ENCODE data around the gene RAB27B.

RAB27B gene

GRCh38 chr18:54872681-54873080 is 44.4 kb downstream of the RAB27B start:
- Histone ChIP-seq H3K4me1 (ENCODE audit: control insufficient read depth, insufficient read depth, low read length) (peaks cover 5% of the 10 kb centered on the region; the same call in 1 of the 2 replicates), H3K9me3 (ENCODE audit: control insufficient read depth, insufficient read depth, low read depth, low read length) (no peaks in the 10 kb centered on the region), H3K4me3 (ENCODE audit: low read depth, low read length) (no peak overlapping the region), H3K27ac (ENCODE audit: extremely low read depth, low read depth, low read length) (no peak overlapping the region), H3K36me3 (ENCODE audit: control insufficient read depth in 2 of 2, insufficient read depth in 1 of 2, low read length in 2 of 2) (no peaks in the 10 kb centered on the region)
- ChIA-PET CTCF (interaction anchor here (0.6 to 0.8 kb wide), 2 partner anchors 15 to 90 kb away, joined by 3 read pairs; no protein-coding TSS in a partner anchor), POLR2A (interaction anchor here (0.7 to 1.0 kb wide), 2 partner anchors 8 to 18 kb away, joined by 3 to 4 read pairs; no protein-coding TSS in a partner anchor)
- TF ChIP-seq ZNF404 (tag by site-specific recombination; IDR thresholded peaks at IDR 0.05) (no peak), GLIS2 (tag by site-specific recombination; IDR thresholded peaks at IDR 0.05) (no peak), ZNF48 (tag by site-specific recombination; IDR thresholded peaks at IDR 0.05) (no peak), ZNF146 (tag by site-specific recombination; IDR thresholded peaks at IDR 0.05) (no peak), ZNF677 (tag by site-specific recombination; IDR thresholded peaks at IDR 0.05) (no peak), ZNF19 (tag by site-specific recombination; IDR thresholded peaks at IDR 0.05; ENCODE audit: low read depth) (no peak), ZNF549 (tag by site-specific recombination; IDR thresholded peaks at IDR 0.05) (no peak), ZNF350 (tag by site-specific recombination; IDR thresholded peaks at IDR 0.05) (no peak), ZNF785 (tag by site-specific recombination; IDR thresholded peaks at IDR 0.05) (no peak), ZNF670 (tag by site-specific recombination; IDR thresholded peaks at IDR 0.05; ENCODE audit: low read depth) (no peak), SCRT2 (tag by site-specific recombination; IDR thresholded peaks at IDR 0.05) (no peak), ZFP37 (tag by site-specific recombination; IDR thresholded peaks at IDR 0.05) (no peak), ZBTB20 (tag by site-specific recombination; IDR thresholded peaks at IDR 0.05) (no peak), ZFP3 (tag by site-specific recombination; IDR thresholded peaks at IDR 0.05; ENCODE audit: low read depth) (no peak)

- CTCF ChIA-PET = interaction anchor here (0.6 to 1.6 kb wide), 2 partner anchors 194 to 210 kb away, joined by 3 to 4 read pairs; no protein-coding TSS in a partner anchor
- Histone ChIP-seq H3K4me3 (ENCODE audit: low read depth, low read length) (no peak overlapping the region), H3K4me1 (ENCODE audit: control insufficient read depth, insufficient read depth, low read length) (peaks cover 7% of the 10 kb centered on the region; the same call in 1 of the 2 replicates), H3K27ac (ENCODE audit: extremely low read depth, low read depth, low read length) (no peak overlapping the region), H3K36me3 (ENCODE audit: control insufficient read depth in 2 of 2, insufficient read depth in 1 of 2, low read length in 2 of 2) (no peaks in the 10 kb centered on the region), H3K9me3 (ENCODE audit: control insufficient read depth, insufficient read depth, low read depth, low read length) (no peaks in the 10 kb centered on the region)
- POLR2A ChIA-PET = interaction anchor here (0.8 kb wide), 1 partner anchor 46 kb away, joined by 3 read pairs; the partner anchor contains the start of gene RAB27B
- TF ChIP-seq PRDM4 (tag by site-specific recombination; IDR thresholded peaks at IDR 0.05) = no peak
- TF ChIP-seq ZNF211 (tag by site-specific recombination; IDR thresholded peaks at IDR 0.05; ENCODE audit: low read depth) = no peak
- TF ChIP-seq GLIS2 (tag by site-specific recombination; IDR thresholded peaks at IDR 0.05) = no peak
- no peak for TF ChIP-seq HOXD13 (CRISPR knock-in tag; IDR thresholded peaks at IDR 0.05; ENCODE audit: borderline replicate concordance)
- no peak for TF ChIP-seq PRDM10 (tag by site-specific recombination; IDR thresholded peaks at IDR 0.05)
- TF ChIP-seq ZFP41 (tag by site-specific recombination; IDR thresholded peaks at IDR 0.05; ENCODE audit: borderline replicate concordance) = no peak
- no peak for TF ChIP-seq ZSCAN5A (tag by site-specific recombination; IDR thresholded peaks at IDR 0.05)
Measured at GRCh38 chr18:54873884-54874255, 45.6 kb downstream of the RAB27B start.

Measured in HEK293 (cell line).